WTC11 (cell line): ENCODE data around the gene ALG2. TPM values are rescaled to one million over a fixed set of nuclear protein-coding genes. Genes with fewer than 3 reads are reported as not detected.

Experiments
- ATAC-seq: fragments of 200-7000 bp; cut with Tn5 transposase; 2 replicates; pipeline ENCODE4 v1.10.0; 2021; ENCODE audit warnings: mild to moderate bottlenecking, moderate library complexity
- CTCF ChIA-PET: fragments of 300-600 bp; sonication (Branson Sonifier 250); formaldehyde crosslinking; loops from one replicate; lab custom pipeline; 2021; ENCODE audit warnings: antibody characterized with exemption; lab: Charles Lee
- POLR2A ChIA-PET: fragments of 350-600 bp; sonication (Branson Sonifier 250); formaldehyde crosslinking; loops from one replicate; lab custom pipeline; 2021; ENCODE audit warnings: antibody characterized with exemption; lab: Charles Lee
- DNase-seq: peaks from one replicate; pipeline ENCODE4 v3.0.0; 2021; ENCODE audit warnings: low spot score
- H3K27ac Mint-ChIP-seq: 2 replicates; pipeline ENCODE4 v1.8.0; 2021; ENCODE audit warnings: mixed read lengths
- H3K27me3 Mint-ChIP-seq: 2 replicates; pipeline ENCODE4 v1.8.0; 2021; ENCODE audit warnings: low read depth, mild to moderate bottlenecking, moderate library complexity, mixed read lengths
- H3K36me3 Mint-ChIP-seq: 2 replicates; pipeline ENCODE4 v1.8.0; 2021; ENCODE audit warnings: mixed read lengths
- H3K4me1 Mint-ChIP-seq: 2 replicates; pipeline ENCODE4 v1.8.0; 2022; ENCODE audit warnings: mixed read lengths
- H3K4me3 Mint-ChIP-seq: 2 replicates; pipeline ENCODE4 v1.8.0; 2021; ENCODE audit warnings: mild to moderate bottlenecking, moderate library complexity, mixed read lengths
- H3K9me3 Mint-ChIP-seq: 2 replicates; pipeline ENCODE4 v1.8.0; 2021; ENCODE audit warnings: mixed read lengths
- ELF4 ChIP-seq: sonication (generic); formaldehyde crosslinking; IDR thresholded peaks from 2 replicates; pipeline ENCODE4 v1.8.1; 2022; ENCODE audit warnings: low read depth, mild to moderate bottlenecking, moderate library complexity, missing genetic modification reagents
- FOXP1 ChIP-seq: sonication (generic); formaldehyde crosslinking; IDR thresholded peaks from 2 replicates; pipeline ENCODE4 v1.8.0; 2022; ENCODE audit warnings: missing genetic modification reagents, mild to moderate bottlenecking, moderate library complexity, borderline replicate concordance
- GTF2I ChIP-seq: fragments of 250-450 bp; sonication (Bioruptor Pico); conservative IDR thresholded peaks from 2 replicates; pipeline ENCODE4 v1.4.0; 2021; ENCODE audit warnings: mild to moderate bottlenecking
- JAZF1 ChIP-seq: fragments of 250-450 bp; sonication (Bioruptor Pico); IDR thresholded peaks from 2 replicates; pipeline ENCODE4 v1.9.0; 2021; ENCODE audit warnings: moderate library complexity, mild to moderate bottlenecking, inconsistent platforms
- JUN ChIP-seq: sonication (generic); formaldehyde crosslinking; IDR thresholded peaks from 2 replicates; pipeline ENCODE4 v1.8.0; 2023; ENCODE audit warnings: mild to moderate bottlenecking, missing genetic modification reagents
- MYBL2 ChIP-seq: sonication (generic); formaldehyde crosslinking; IDR thresholded peaks from 2 replicates; pipeline ENCODE4 v1.8.1; 2023; ENCODE audit warnings: mild to moderate bottlenecking, moderate library complexity, missing genetic modification reagents
- NFATC4 ChIP-seq: fragments of 250-450 bp; sonication (Bioruptor Pico); IDR thresholded peaks from 2 replicates; pipeline ENCODE4 v1.9.0; 2021; ENCODE audit warnings: mild to moderate bottlenecking
- NFYB ChIP-seq: sonication (generic); formaldehyde crosslinking; conservative IDR thresholded peaks from 2 replicates; pipeline ENCODE4 v1.8.0; 2022; ENCODE audit warnings: low read depth, missing genetic modification reagents
- NR2C2 ChIP-seq: sonication (generic); formaldehyde crosslinking; IDR thresholded peaks from 2 replicates; pipeline ENCODE4 v1.8.0; 2022; ENCODE audit warnings: mild to moderate bottlenecking, missing genetic modification reagents
- RORB ChIP-seq: fragments of 250-450 bp; sonication (Bioruptor Pico); IDR thresholded peaks from 2 replicates; pipeline ENCODE4 v1.9.0; 2021; ENCODE audit warnings: mild to moderate bottlenecking
- SMAD4 ChIP-seq: sonication (generic); formaldehyde crosslinking; IDR thresholded peaks from 2 replicates; pipeline ENCODE4 v1.8.0; 2022; ENCODE audit warnings: mild to moderate bottlenecking, missing genetic modification reagents
- TEAD1 ChIP-seq: sonication (generic); formaldehyde crosslinking; IDR thresholded peaks from 2 replicates; pipeline ENCODE4 v1.8.0; 2022; ENCODE audit warnings: mild to moderate bottlenecking, missing genetic modification reagents
- ZBTB21 ChIP-seq: sonication (generic); formaldehyde crosslinking; IDR thresholded peaks from 2 replicates; pipeline ENCODE4 v1.8.1; 2023; ENCODE audit warnings: mild to moderate bottlenecking, missing genetic modification reagents, borderline replicate concordance
- ZNF121 ChIP-seq: sonication (generic); formaldehyde crosslinking; IDR thresholded peaks from 2 replicates; pipeline ENCODE4 v1.8.0; 2023; ENCODE audit warnings: missing genetic modification reagents
- ZNF423 ChIP-seq: fragments of 250-450 bp; sonication (Bioruptor Pico); IDR thresholded peaks from 2 replicates; pipeline ENCODE4 v2.1.2; 2022; ENCODE audit warnings: mild to moderate bottlenecking, moderate library complexity
- total RNA-seq: library from RNA; stranded (reverse); gene quantifications from 3 replicates; pipeline ENCODE4 v1.2.3, GENCODE V29; 2021
- TF ChIP-seq, protein P1 (sequence below): sonication (generic); formaldehyde crosslinking; IDR thresholded peaks from 2 replicates; pipeline ENCODE4 v1.8.0; 2022; ENCODE audit warnings: mild to moderate bottlenecking, missing genetic modification reagents
- TF ChIP-seq, protein P2 (sequence below): sonication (generic); formaldehyde crosslinking; IDR thresholded peaks from 2 replicates; pipeline ENCODE4 v1.8.1; 2023; ENCODE audit warnings: mild to moderate bottlenecking, missing genetic modification reagents, moderate library complexity
- TF ChIP-seq, protein P3 (sequence below): sonication (generic); formaldehyde crosslinking; IDR thresholded peaks from 2 replicates; pipeline ENCODE4 v1.8.0; 2022; ENCODE audit warnings: mild to moderate bottlenecking, missing genetic modification reagents
- TF ChIP-seq, protein P4 (sequence below): sonication (generic); formaldehyde crosslinking; IDR thresholded peaks from 2 replicates; pipeline ENCODE4 v1.8.0; 2023; ENCODE audit warnings: missing genetic modification reagents, mild to moderate bottlenecking, borderline replicate concordance

ALG2 gene
- total RNA-seq, 1 experiment from 2014 or later, result 25.2 TPM

DNA sequence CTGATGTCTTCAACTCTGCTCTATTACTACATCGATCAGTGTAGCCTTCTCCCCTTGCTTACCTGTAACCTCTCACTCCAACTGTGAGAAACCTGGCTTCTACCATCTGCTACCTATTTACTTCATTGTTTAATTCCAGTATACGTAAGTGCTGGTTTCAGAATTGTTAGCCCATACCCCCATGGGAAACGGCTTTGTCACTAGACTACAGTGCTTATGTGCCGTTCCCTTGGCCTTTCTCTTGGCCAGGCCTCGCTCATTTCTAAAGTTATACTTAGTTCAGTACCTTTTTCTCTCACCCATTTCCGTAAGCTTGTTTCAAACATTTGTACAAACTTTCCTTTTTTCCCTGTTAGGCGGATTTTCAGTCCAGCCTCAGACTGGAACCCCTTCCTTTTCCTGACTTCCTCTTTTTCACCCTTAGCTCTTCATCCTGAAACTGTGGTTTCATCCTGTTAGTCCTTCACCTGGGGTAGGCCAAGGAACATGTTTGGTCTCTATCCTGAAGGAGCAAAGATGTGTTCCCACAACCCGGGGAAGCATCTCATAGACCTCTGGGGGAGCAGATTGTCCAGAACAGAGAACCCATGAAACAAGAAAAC is 21.7 kb downstream of the ALG2 start:
- ChIA-PET POLR2A (no interaction called here), CTCF (interaction anchor here (1.5 kb wide), 1 partner anchor 32 kb away, joined by 6 read pairs; no protein-coding TSS in a partner anchor)
- ATAC-seq (no peak), DNase-seq (no peak)
- H3K4me3 Mint-ChIP-seq, result no peak overlapping the region
- H3K27ac Mint-ChIP-seq, result no peak overlapping the region
- H3K36me3 Mint-ChIP-seq, result no peaks in the 10 kb centered on the region
- H3K4me1 Mint-ChIP-seq, result peaks cover 9% of the 10 kb centered on the region; the same call in 1 of the 2 replicates
- H3K27me3 Mint-ChIP-seq, result no peaks in the 10 kb centered on the region
- H3K9me3 Mint-ChIP-seq, result no peaks in the 10 kb centered on the region
- TF ChIP-seq, protein P1, sequence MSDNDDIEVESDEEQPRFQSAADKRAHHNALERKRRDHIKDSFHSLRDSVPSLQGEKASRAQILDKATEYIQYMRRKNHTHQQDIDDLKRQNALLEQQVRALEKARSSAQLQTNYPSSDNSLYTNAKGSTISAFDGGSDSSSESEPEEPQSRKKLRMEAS (CRISPR knock-in tag), result no peak
- no peak for TF ChIP-seq GTF2I (CRISPR knock-in tag)
- TF ChIP-seq, protein P2, sequence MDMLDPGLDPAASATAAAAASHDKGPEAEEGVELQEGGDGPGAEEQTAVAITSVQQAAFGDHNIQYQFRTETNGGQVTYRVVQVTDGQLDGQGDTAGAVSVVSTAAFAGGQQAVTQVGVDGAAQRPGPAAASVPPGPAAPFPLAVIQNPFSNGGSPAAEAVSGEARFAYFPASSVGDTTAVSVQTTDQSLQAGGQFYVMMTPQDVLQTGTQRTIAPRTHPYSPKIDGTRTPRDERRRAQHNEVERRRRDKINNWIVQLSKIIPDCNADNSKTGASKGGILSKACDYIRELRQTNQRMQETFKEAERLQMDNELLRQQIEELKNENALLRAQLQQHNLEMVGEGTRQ, result no peak
- TF ChIP-seq RORB (CRISPR knock-in tag), result no peak
- TF ChIP-seq NR2C2 (CRISPR knock-in tag), result no peak
- no peak for TF ChIP-seq TEAD1 (CRISPR knock-in tag)
- TF ChIP-seq JAZF1 (CRISPR knock-in tag), result no peak
- TF ChIP-seq SMAD4 (CRISPR knock-in tag), result no peak
- TF ChIP-seq, protein P3, sequence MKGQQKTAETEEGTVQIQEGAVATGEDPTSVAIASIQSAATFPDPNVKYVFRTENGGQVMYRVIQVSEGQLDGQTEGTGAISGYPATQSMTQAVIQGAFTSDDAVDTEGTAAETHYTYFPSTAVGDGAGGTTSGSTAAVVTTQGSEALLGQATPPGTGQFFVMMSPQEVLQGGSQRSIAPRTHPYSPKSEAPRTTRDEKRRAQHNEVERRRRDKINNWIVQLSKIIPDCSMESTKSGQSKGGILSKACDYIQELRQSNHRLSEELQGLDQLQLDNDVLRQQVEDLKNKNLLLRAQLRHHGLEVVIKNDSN (CRISPR knock-in tag), result no peak
- no peak for TF ChIP-seq NFATC4

DNA sequence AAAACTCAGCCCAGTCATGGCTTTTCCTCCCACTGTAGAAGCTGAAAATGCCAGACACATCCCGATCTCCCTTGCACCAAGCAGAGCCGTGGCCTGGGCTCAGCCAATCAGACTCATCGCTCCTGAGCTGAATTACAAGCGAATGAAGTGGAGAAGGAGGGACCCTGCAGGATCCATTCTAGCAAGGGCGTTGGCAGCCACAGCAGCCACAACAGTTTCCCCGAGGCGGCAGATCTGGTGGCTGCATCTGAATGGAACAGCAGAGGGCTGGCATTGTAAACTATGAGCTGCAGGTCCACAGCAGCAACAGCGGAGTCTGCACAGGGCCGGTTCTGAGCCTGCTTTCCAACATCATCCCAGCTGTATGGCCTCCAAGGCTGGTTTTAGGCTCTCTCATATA is 23.8 kb downstream of the ALG2 start:
- TF ChIP-seq ZNF423 (CRISPR knock-in tag) (no peak), NFYB (CRISPR knock-in tag) (no peak), ZBTB21 (no peak), ELF4 (CRISPR knock-in tag) (no peak)
- TF ChIP-seq, protein P1 (CRISPR knock-in tag), result no peak
- TF ChIP-seq, protein P4, sequence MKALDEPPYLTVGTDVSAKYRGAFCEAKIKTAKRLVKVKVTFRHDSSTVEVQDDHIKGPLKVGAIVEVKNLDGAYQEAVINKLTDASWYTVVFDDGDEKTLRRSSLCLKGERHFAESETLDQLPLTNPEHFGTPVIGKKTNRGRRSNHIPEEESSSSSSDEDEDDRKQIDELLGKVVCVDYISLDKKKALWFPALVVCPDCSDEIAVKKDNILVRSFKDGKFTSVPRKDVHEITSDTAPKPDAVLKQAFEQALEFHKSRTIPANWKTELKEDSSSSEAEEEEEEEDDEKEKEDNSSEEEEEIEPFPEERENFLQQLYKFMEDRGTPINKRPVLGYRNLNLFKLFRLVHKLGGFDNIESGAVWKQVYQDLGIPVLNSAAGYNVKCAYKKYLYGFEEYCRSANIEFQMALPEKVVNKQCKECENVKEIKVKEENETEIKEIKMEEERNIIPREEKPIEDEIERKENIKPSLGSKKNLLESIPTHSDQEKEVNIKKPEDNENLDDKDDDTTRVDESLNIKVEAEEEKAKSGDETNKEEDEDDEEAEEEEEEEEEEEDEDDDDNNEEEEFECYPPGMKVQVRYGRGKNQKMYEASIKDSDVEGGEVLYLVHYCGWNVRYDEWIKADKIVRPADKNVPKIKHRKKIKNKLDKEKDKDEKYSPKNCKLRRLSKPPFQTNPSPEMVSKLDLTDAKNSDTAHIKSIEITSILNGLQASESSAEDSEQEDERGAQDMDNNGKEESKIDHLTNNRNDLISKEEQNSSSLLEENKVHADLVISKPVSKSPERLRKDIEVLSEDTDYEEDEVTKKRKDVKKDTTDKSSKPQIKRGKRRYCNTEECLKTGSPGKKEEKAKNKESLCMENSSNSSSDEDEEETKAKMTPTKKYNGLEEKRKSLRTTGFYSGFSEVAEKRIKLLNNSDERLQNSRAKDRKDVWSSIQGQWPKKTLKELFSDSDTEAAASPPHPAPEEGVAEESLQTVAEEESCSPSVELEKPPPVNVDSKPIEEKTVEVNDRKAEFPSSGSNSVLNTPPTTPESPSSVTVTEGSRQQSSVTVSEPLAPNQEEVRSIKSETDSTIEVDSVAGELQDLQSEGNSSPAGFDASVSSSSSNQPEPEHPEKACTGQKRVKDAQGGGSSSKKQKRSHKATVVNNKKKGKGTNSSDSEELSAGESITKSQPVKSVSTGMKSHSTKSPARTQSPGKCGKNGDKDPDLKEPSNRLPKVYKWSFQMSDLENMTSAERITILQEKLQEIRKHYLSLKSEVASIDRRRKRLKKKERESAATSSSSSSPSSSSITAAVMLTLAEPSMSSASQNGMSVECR, result no peak
- H3K9me3 Mint-ChIP-seq, result no peaks in the 10 kb centered on the region
- H3K27me3 Mint-ChIP-seq, result no peaks in the 10 kb centered on the region
- H3K4me3 Mint-ChIP-seq, result no peak overlapping the region
- H3K4me1 Mint-ChIP-seq, result peaks cover 9% of the 10 kb centered on the region; the same call in 1 of the 2 replicates
- ChIA-PET CTCF (interaction anchor here (0.6 to 2.6 kb wide), 10 partner anchors 8 to 825 kb away, joined by 3 to 33 read pairs (median 4); partner anchors contain the start of genes ALG2 and SEC61B), POLR2A (interaction anchor here (0.5 kb wide), 1 partner anchor 29 kb away, joined by 3 read pairs; no protein-coding TSS in a partner anchor)
- peak; percentile 87 for ATAC-seq
- no peak overlapping the region for H3K27ac Mint-ChIP-seq
- DNase-seq, result peak; percentile 16
- no peaks in the 10 kb centered on the region for H3K36me3 Mint-ChIP-seq

DNA sequence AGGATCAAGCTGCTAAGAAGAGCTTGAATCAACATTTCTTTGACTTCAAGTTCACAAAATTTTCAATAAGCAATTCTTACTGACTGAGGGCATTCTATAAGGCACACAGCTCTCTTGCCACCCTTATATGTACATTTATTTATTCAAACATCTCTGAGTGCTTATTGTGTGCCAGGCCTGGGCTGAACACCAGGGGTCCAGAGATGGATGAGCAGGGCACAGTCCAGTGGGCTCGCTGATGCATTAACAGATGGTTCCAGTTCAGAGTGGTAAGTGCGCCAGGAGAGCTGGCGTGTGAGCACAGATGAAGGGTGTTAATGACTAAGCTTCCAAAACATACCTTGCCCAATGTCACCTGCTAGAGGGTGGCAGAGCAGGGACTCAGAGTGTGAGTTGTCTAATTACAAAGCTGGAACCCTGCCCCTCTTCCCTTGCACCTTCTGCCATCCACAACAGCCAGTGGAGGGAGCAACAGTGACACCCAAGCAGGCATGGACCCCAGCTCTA is 24.6 kb downstream of the ALG2 start:
- H3K9me3 Mint-ChIP-seq, result no peaks in the 10 kb centered on the region
- DNase-seq (no peak), ATAC-seq (no peak)
- ChIA-PET CTCF (interaction anchor here (0.6 to 2.6 kb wide), 7 partner anchors 9 to 199 kb away, joined by 3 to 33 read pairs (median 4); partner anchors contain the start of genes ALG2 and SEC61B), POLR2A (interaction anchor here (0.5 to 1.1 kb wide), 2 partner anchors 25 to 30 kb away, joined by 3 to 4 read pairs; partner anchors contain the start of genes ALG2 and SEC61B)
- H3K4me3 Mint-ChIP-seq, result no peak overlapping the region
- H3K36me3 Mint-ChIP-seq, result no peaks in the 10 kb centered on the region
- H3K4me1 Mint-ChIP-seq, result peaks cover 9% of the 10 kb centered on the region; the same call in 1 of the 2 replicates
- no peak overlapping the region for H3K27ac Mint-ChIP-seq
- H3K27me3 Mint-ChIP-seq, result no peaks in the 10 kb centered on the region
- no peak for TF ChIP-seq RORB (CRISPR knock-in tag)
- no peak for TF ChIP-seq MYBL2 (CRISPR knock-in tag)
- no peak for TF ChIP-seq NFYB (CRISPR knock-in tag)
- TF ChIP-seq NR2C2 (CRISPR knock-in tag), result no peak
- TF ChIP-seq FOXP1, result no peak
- TF ChIP-seq, protein P2, result no peak
- no peak for TF ChIP-seq ZNF121 (CRISPR knock-in tag)
- no peak for TF ChIP-seq JUN
- TF ChIP-seq, protein P3 (CRISPR knock-in tag), result no peak
